ENCODE results near the gene ADI1.
"Not testable (repeated sequence)": the region's sequence is repeated elsewhere in the genome, so short reads cannot be mapped to it uniquely, and the experiment has no call there.

Gene ADI1

DNA sequence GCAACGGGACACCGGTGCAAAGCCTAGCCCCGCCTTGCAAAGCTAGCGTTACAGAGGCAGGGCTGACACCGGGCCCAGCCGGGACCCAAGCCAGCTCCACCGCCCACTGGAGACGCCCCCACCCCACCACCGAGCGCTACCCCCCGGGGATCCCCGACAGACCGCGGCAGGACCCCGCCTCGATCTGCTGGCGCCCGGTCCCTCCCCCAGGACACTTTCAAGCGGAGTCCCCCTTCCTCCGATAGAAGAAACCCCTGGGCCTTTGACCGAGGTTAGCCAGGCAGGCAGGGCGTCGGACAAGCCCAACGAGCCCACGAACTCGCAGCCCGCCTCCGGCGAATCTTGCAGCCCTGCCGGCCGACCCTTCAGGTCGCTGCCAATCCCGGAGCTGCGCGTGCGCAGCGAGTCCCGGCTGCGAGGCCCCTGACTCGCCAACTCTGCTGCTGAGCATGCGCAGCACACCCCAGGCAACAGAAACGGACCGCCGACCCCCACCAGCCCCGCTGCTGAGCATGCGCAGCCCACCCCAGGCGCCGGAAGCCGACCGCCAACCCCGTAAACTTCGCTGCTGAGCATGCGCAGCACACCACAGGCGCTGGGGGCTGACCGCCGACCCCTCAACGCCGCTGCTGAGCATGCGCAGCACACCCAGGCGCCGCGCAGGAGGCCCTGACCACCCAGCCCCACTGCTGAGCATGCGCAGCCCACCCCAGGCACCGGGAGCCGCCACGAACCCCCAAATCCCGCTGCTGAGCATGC, 656 bp downstream of the ADI1 start:
- peak overlapping the region; percentile 75 for H3K4me3 ChIP-seq (ENCODE audit: insufficient read length, low read depth)
- no peak for TF ChIP-seq ZNF274 (IDR thresholded peaks at IDR 0.05; ENCODE audit: low read depth, low read length)
- no peak for TF ChIP-seq YY1 (IDR thresholded peaks at IDR 0.05; ENCODE audit: insufficient read depth, insufficient read length)
- TF ChIP-seq SUZ12 (IDR thresholded peaks at IDR 0.05; ENCODE audit: extremely low read depth, insufficient read depth, insufficient read length) = no peak
- H3K27me3 ChIP-seq (ENCODE audit: insufficient read depth, insufficient read length) = no peaks in the 10 kb centered on the region
- peaks cover 29% of the 10 kb centered on the region; the same call in 1 of the 2 replicates for H3K9me3 ChIP-seq (ENCODE audit: insufficient read depth, low read length)
- no peaks in the 10 kb centered on the region for H3K4me1 ChIP-seq (ENCODE audit: insufficient read depth, insufficient read length)
- H3K9ac ChIP-seq (ENCODE audit: insufficient read length, low read depth) = peak overlapping the region; percentile 82
- peaks cover 14% of the 10 kb centered on the region for H3K36me3 ChIP-seq (ENCODE audit: insufficient read depth, insufficient read length, low read length)
- DNase-seq (ENCODE audit: low read depth, low spot score) = peak; percentile 98

GRCh38 chr2:3517948-3518495, 1.3 kb downstream of the ADI1 start:
- Histone ChIP-seq H3K4me1 (ENCODE audit: insufficient read depth, insufficient read length) (no peaks in the 10 kb centered on the region), H3K9me3 (ENCODE audit: insufficient read depth, low read length) (peaks cover 29% of the 10 kb centered on the region; the same call in 1 of the 2 replicates), H3K36me3 (ENCODE audit: insufficient read depth, insufficient read length, low read length) (peaks cover 18% of the 10 kb centered on the region), H3K9ac (ENCODE audit: insufficient read length, low read depth) (peak overlapping the region; percentile 82), H3K4me3 (ENCODE audit: insufficient read length, low read depth) (peak overlapping the region; percentile 75), H3K27me3 (ENCODE audit: insufficient read depth, insufficient read length) (no peaks in the 10 kb centered on the region)
- TF ChIP-seq YY1 (IDR thresholded peaks at IDR 0.05; ENCODE audit: insufficient read depth, insufficient read length) = no peak
- no peak for TF ChIP-seq SUZ12 (IDR thresholded peaks at IDR 0.05; ENCODE audit: extremely low read depth, insufficient read depth, insufficient read length)
- no peak for TF ChIP-seq ZNF274 (IDR thresholded peaks at IDR 0.05; ENCODE audit: low read depth, low read length)
- no peak for DNase-seq (ENCODE audit: low read depth, low spot score)

DNA sequence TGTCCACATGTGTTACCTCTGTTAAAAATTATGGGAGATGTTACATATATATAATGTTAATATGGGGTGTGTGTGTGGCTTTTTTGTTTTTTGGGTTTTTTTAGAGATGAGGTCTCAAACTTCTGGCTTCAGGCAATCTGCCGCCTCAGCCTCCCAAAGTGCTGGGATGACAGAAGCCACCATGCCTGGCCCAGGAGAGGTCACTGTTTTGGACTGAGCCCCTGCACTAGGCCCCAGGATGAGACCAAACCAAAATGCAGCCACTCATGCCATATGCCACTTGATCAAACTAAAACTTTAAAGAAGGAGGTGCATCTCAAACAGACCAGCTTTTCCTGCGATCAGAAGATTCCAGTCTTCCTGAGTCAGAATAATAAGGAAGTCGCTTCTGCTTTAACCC, 2.5 kb downstream of the ADI1 start:
- TF ChIP-seq ZNF274 (IDR thresholded peaks at IDR 0.05; ENCODE audit: low read depth, low read length) (no peak), YY1 (IDR thresholded peaks at IDR 0.05; ENCODE audit: insufficient read depth, insufficient read length) (no peak)
- peaks cover 29% of the 10 kb centered on the region; the same call in 1 of the 2 replicates for H3K9me3 ChIP-seq (ENCODE audit: insufficient read depth, low read length)
- H3K27me3 ChIP-seq (ENCODE audit: insufficient read depth, insufficient read length) = no peaks in the 10 kb centered on the region
- peaks cover 23% of the 10 kb centered on the region for H3K36me3 ChIP-seq (ENCODE audit: insufficient read depth, insufficient read length, low read length)
- DNase-seq (ENCODE audit: low read depth, low spot score) = no peak
- H3K9ac ChIP-seq (ENCODE audit: insufficient read length, low read depth) = no peak overlapping the region
- H3K4me3 ChIP-seq (ENCODE audit: insufficient read length, low read depth) = no peak overlapping the region
- peaks cover 7% of the 10 kb centered on the region for H3K4me1 ChIP-seq (ENCODE audit: insufficient read depth, insufficient read length)

DNA sequence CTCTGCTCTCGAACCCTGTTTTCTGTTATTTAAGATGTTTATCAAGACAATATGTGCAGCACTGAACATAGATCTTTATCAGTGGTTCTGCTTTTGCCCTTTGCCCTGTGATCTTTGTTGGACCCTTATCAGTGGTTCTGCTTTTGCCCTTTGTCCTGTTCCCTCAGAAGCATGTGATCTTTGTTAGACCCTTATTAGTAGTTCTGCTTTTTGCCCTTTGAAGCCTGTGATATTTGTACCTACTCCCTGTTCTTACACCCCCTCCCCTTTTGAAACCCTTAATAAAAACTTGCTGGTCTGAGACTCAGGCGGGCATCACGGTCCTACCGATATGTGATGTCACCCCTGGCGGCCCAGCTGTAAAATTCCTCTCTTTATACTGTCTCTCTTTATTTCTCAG, 3.9 kb downstream of the ADI1 start:
- not testable (repeated sequence) for H3K9ac ChIP-seq (ENCODE audit: insufficient read length, low read depth); H3K4me1 ChIP-seq (ENCODE audit: insufficient read depth, insufficient read length); H3K4me3 ChIP-seq (ENCODE audit: insufficient read length, low read depth); DNase-seq (ENCODE audit: low read depth, low spot score); H3K27me3 ChIP-seq (ENCODE audit: insufficient read depth, insufficient read length)
- Histone ChIP-seq H3K36me3 (ENCODE audit: insufficient read depth, insufficient read length, low read length) (peaks cover 29% of the 10 kb centered on the region), H3K9me3 (ENCODE audit: insufficient read depth, low read length) (peaks cover 29% of the 10 kb centered on the region; the same call in 1 of the 2 replicates)

- DNase-seq (ENCODE audit: low read depth, low spot score) = no peak
- H3K9me3 ChIP-seq (ENCODE audit: insufficient read depth, low read length) = peaks cover 29% of the 10 kb centered on the region; the same call in 1 of the 2 replicates
- TF ChIP-seq YY1 (IDR thresholded peaks at IDR 0.05; ENCODE audit: insufficient read depth, insufficient read length) (no peak), ZNF274 (IDR thresholded peaks at IDR 0.05; ENCODE audit: low read depth, low read length) (no peak), SUZ12 (IDR thresholded peaks at IDR 0.05; ENCODE audit: extremely low read depth, insufficient read depth, insufficient read length) (no peak)
- no peak overlapping the region for H3K4me3 ChIP-seq (ENCODE audit: insufficient read length, low read depth)
- H3K36me3 ChIP-seq (ENCODE audit: insufficient read depth, insufficient read length, low read length) = peaks cover 29% of the 10 kb centered on the region
- H3K4me1 ChIP-seq (ENCODE audit: insufficient read depth, insufficient read length) = peaks cover 7% of the 10 kb centered on the region
- no peak overlapping the region for H3K9ac ChIP-seq (ENCODE audit: insufficient read length, low read depth)
- H3K27me3 ChIP-seq (ENCODE audit: insufficient read depth, insufficient read length) = no peaks in the 10 kb centered on the region
These were observed 6.1 kb downstream of the ADI1 start for GRCh38 chr2:3513026-3513810.

- DNase-seq (ENCODE audit: low read depth, low spot score) = peak; percentile 61
- H3K4me1 ChIP-seq (ENCODE audit: insufficient read depth, insufficient read length) = peaks cover 7% of the 10 kb centered on the region
- no peaks in the 10 kb centered on the region for H3K27me3 ChIP-seq (ENCODE audit: insufficient read depth, insufficient read length)
- H3K36me3 ChIP-seq (ENCODE audit: insufficient read depth, insufficient read length, low read length) = peaks cover 27% of the 10 kb centered on the region
- H3K9ac ChIP-seq (ENCODE audit: insufficient read length, low read depth) = no peak overlapping the region
- TF ChIP-seq SUZ12 (IDR thresholded peaks at IDR 0.05; ENCODE audit: extremely low read depth, insufficient read depth, insufficient read length) = no peak
- no peak for TF ChIP-seq YY1 (IDR thresholded peaks at IDR 0.05; ENCODE audit: insufficient read depth, insufficient read length)
- no peak for TF ChIP-seq ZNF274 (IDR thresholded peaks at IDR 0.05; ENCODE audit: low read depth, low read length)
- H3K9me3 ChIP-seq (ENCODE audit: insufficient read depth, low read length) = peaks cover 29% of the 10 kb centered on the region; the same call in 1 of the 2 replicates
- no peak overlapping the region for H3K4me3 ChIP-seq (ENCODE audit: insufficient read length, low read depth)
These were observed 7.2 kb downstream of the ADI1 start for GRCh38 chr2:3512086-3512485.

DNA sequence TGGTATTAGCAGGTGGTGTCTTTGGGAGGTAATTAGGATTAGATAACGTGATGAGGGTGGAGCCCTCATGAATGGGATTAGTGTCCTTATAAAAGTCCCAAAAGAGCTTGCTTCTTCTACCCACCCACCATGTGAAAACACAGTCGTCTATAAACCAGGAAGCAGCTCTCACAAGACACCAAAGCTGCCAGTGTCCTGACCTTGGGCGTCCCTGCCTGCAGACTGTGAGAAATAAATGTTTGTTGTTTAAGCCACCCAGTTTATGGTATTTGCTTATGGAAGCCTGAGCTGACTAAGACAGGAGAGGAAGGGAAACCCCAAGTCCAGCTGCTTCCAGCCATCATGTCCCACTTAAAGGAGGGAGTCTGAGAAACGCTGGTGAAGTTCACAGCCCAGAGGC, 13.6 kb downstream of the ADI1 start:
- Histone ChIP-seq H3K9me3 (ENCODE audit: insufficient read depth, low read length) (no peaks in the 10 kb centered on the region), H3K4me1 (ENCODE audit: insufficient read depth, insufficient read length) (no peaks in the 10 kb centered on the region), H3K36me3 (ENCODE audit: insufficient read depth, insufficient read length, low read length) (peaks cover 17% of the 10 kb centered on the region), H3K9ac (ENCODE audit: insufficient read length, low read depth) (no peak overlapping the region), H3K27me3 (ENCODE audit: insufficient read depth, insufficient read length) (no peaks in the 10 kb centered on the region), H3K4me3 (ENCODE audit: insufficient read length, low read depth) (no peak overlapping the region)
- DNase-seq (ENCODE audit: low read depth, low spot score) = no peak
- TF ChIP-seq ZNF274 (IDR thresholded peaks at IDR 0.05; ENCODE audit: low read depth, low read length) (no peak), YY1 (IDR thresholded peaks at IDR 0.05; ENCODE audit: insufficient read depth, insufficient read length) (no peak), SUZ12 (IDR thresholded peaks at IDR 0.05; ENCODE audit: extremely low read depth, insufficient read depth, insufficient read length) (no peak)

Data from NT2/D1 (cell line).